Erythroblast (primary cell): ENCODE data around the gene TMEM53.

Experiments
- GATA1 ChIP-seq: IDR thresholded peaks from 2 replicates; pipeline ENCODE4 v1.6.1; 2011; ENCODE audit warnings: low read depth, mild to moderate bottlenecking, control low read depth, low read length, moderate library complexity
- POLR2A ChIP-seq: IDR thresholded peaks from 2 replicates; pipeline ENCODE4 v1.6.1; 2011; ENCODE audit warnings: mild to moderate bottlenecking, low read length

DNA sequence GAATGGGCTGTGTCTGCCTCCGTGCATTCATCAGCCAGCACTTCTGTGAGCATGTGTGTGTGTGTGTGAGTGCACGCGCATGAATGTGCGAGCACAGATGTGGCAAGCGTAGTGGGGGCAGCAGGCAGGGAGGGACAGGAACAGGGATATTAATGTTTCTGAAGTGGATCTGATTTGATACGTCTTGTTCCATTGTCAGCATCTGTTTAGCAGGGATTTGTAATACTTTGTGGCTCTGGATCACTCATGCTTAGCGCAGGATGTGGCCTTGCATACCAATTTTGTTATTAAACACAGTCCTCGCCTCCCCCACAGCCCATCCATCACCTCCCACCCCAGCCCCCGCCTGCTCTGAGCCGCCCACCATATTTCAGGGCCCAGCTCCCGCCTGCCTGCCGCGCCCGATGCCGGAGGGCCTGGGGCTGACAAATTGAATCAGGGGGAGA lies 52.4 kb downstream of the TMEM53 start:
- TF ChIP-seq POLR2A (no peak), GATA1 (no peak)
